ENCODE results near the gene TMEM60.
"Not testable (repeated sequence)": the region's sequence is repeated elsewhere in the genome, so short reads cannot be mapped to it uniquely, and the experiment has no call there.

TMEM60 gene

GRCh38 chr7:77798394-77799077 is at the start of gene TMEM60, which contains the start of gene PHTF2:
TSS of gene TMEM60 (minus strand) at chr7:77798434. CDS start at chr7:77794373, 4,061 bp downstream.
TSS of gene PHTF2 (plus strand) at chr7:77798773.
- peak within 1 kb of the TSS; percentile 89 for H3K4me3 Mint-ChIP-seq
- peaks cover 76% of the 10 kb centered on the region for H3K4me1 Mint-ChIP-seq (ENCODE audit: low read depth)
- H3K9me3 Mint-ChIP-seq, result no peaks in the 10 kb centered on the region
- peaks cover 23% of the 10 kb centered on the region for H3K36me3 Mint-ChIP-seq (ENCODE audit: low read depth)
- no peaks in the 10 kb centered on the region for H3K27me3 Mint-ChIP-seq
- peak within 1 kb of the TSS; percentile 92 for H3K27ac Mint-ChIP-seq

GRCh38 chr7:77846317-77847092 is 48.3 kb upstream of the TMEM60 start:
- H3K27me3 Mint-ChIP-seq, result no peaks in the 10 kb centered on the region
- peaks cover 13% of the 10 kb centered on the region for H3K4me1 Mint-ChIP-seq (ENCODE audit: low read depth)
- no peak overlapping the region for H3K4me3 Mint-ChIP-seq
- H3K9me3 Mint-ChIP-seq, result no peaks in the 10 kb centered on the region
- H3K27ac Mint-ChIP-seq, result no peak overlapping the region
- peaks cover 36% of the 10 kb centered on the region for H3K36me3 Mint-ChIP-seq (ENCODE audit: low read depth)

GRCh38 chr7:77843194-77843593 is 45.0 kb upstream of the TMEM60 start:
- H3K36me3 Mint-ChIP-seq (ENCODE audit: low read depth), result peaks cover 18% of the 10 kb centered on the region
- no peaks in the 10 kb centered on the region for H3K27me3 Mint-ChIP-seq
- H3K9me3 Mint-ChIP-seq, result no peaks in the 10 kb centered on the region
- H3K4me1 Mint-ChIP-seq (ENCODE audit: low read depth), result peaks cover 7% of the 10 kb centered on the region
- no peak overlapping the region for H3K27ac Mint-ChIP-seq
- no peak overlapping the region for H3K4me3 Mint-ChIP-seq

GRCh38 chr7:77839919-77840318 is 41.7 kb upstream of the TMEM60 start:
- peaks cover 18% of the 10 kb centered on the region for H3K4me1 Mint-ChIP-seq (ENCODE audit: low read depth)

GRCh38 chr7:77838929-77839491 is 40.8 kb upstream of the TMEM60 start:
- peaks cover 16% of the 10 kb centered on the region for H3K36me3 Mint-ChIP-seq (ENCODE audit: low read depth)
- no peak overlapping the region for H3K27ac Mint-ChIP-seq
- no peaks in the 10 kb centered on the region for H3K9me3 Mint-ChIP-seq
- peaks cover 27% of the 10 kb centered on the region for H3K4me1 Mint-ChIP-seq (ENCODE audit: low read depth)
- H3K27me3 Mint-ChIP-seq, result no peaks in the 10 kb centered on the region
- no peak overlapping the region for H3K4me3 Mint-ChIP-seq

More at GRCh38 chr7:77839919-77840318, 41.7 kb upstream of the TMEM60 start:
- no peaks in the 10 kb centered on the region for H3K9me3 Mint-ChIP-seq
- H3K4me3 Mint-ChIP-seq, result no peak overlapping the region
- no peak overlapping the region for H3K27ac Mint-ChIP-seq
- H3K36me3 Mint-ChIP-seq (ENCODE audit: low read depth), result peaks cover 16% of the 10 kb centered on the region
- no peaks in the 10 kb centered on the region for H3K27me3 Mint-ChIP-seq

GRCh38 chr7:77837966-77838365 is 39.7 kb upstream of the TMEM60 start:
- Mint-ChIP-seq H3K36me3 (ENCODE audit: low read depth) (peaks cover 16% of the 10 kb centered on the region), H3K4me3 (no peak overlapping the region), H3K27me3 (no peaks in the 10 kb centered on the region), H3K4me1 (ENCODE audit: low read depth) (peaks cover 36% of the 10 kb centered on the region), H3K27ac (no peak overlapping the region), H3K9me3 (no peaks in the 10 kb centered on the region)

- H3K4me1 Mint-ChIP-seq (ENCODE audit: low read depth), result peaks cover 38% of the 10 kb centered on the region
- H3K9me3 Mint-ChIP-seq, result no peaks in the 10 kb centered on the region
- H3K27me3 Mint-ChIP-seq, result no peaks in the 10 kb centered on the region
Measured at GRCh38 chr7:77837275-77837674, 39.0 kb upstream of the TMEM60 start.

GRCh38 chr7:77836425-77836824 is 38.2 kb upstream of the TMEM60 start:
- not testable (repeated sequence) for H3K27ac Mint-ChIP-seq, H3K4me3 Mint-ChIP-seq, H3K9me3 Mint-ChIP-seq, H3K27me3 Mint-ChIP-seq
- Mint-ChIP-seq H3K4me1 (ENCODE audit: low read depth) (peaks cover 46% of the 10 kb centered on the region), H3K36me3 (ENCODE audit: low read depth) (peaks cover 11% of the 10 kb centered on the region)

More at GRCh38 chr7:77837275-77837674, 39.0 kb upstream of the TMEM60 start:
- H3K27ac Mint-ChIP-seq, result no peak overlapping the region
- H3K4me3 Mint-ChIP-seq, result no peak overlapping the region
- peaks cover 16% of the 10 kb centered on the region for H3K36me3 Mint-ChIP-seq (ENCODE audit: low read depth)

- Mint-ChIP-seq H3K27ac (no peak overlapping the region), H3K4me3 (no peak overlapping the region), H3K36me3 (ENCODE audit: low read depth) (peaks cover 8% of the 10 kb centered on the region), H3K27me3 (no peaks in the 10 kb centered on the region), H3K9me3 (no peaks in the 10 kb centered on the region), H3K4me1 (ENCODE audit: low read depth) (peaks cover 61% of the 10 kb centered on the region)
Measured at GRCh38 chr7:77833136-77833535, 34.9 kb upstream of the TMEM60 start.

- peaks cover 61% of the 10 kb centered on the region for H3K4me1 Mint-ChIP-seq (ENCODE audit: low read depth)
- no peak overlapping the region for H3K4me3 Mint-ChIP-seq
- H3K27ac Mint-ChIP-seq, result no peak overlapping the region
- H3K36me3 Mint-ChIP-seq (ENCODE audit: low read depth), result peaks cover 8% of the 10 kb centered on the region
- H3K9me3 Mint-ChIP-seq, result no peaks in the 10 kb centered on the region
- no peaks in the 10 kb centered on the region for H3K27me3 Mint-ChIP-seq
Measured at GRCh38 chr7:77831953-77832352, 33.7 kb upstream of the TMEM60 start.

- H3K36me3 Mint-ChIP-seq (ENCODE audit: low read depth), result peaks cover 7% of the 10 kb centered on the region
- no peak overlapping the region for H3K4me3 Mint-ChIP-seq
- no peak overlapping the region for H3K27ac Mint-ChIP-seq
- peaks cover 64% of the 10 kb centered on the region for H3K4me1 Mint-ChIP-seq (ENCODE audit: low read depth)
- H3K27me3 Mint-ChIP-seq, result no peaks in the 10 kb centered on the region
- H3K9me3 Mint-ChIP-seq, result no peaks in the 10 kb centered on the region
Measured at GRCh38 chr7:77831481-77831880, 33.2 kb upstream of the TMEM60 start.

GRCh38 chr7:77830649-77831355 is 32.6 kb upstream of the TMEM60 start:
- H3K4me3 Mint-ChIP-seq, result no peak overlapping the region
- H3K27me3 Mint-ChIP-seq, result no peaks in the 10 kb centered on the region

GRCh38 chr7:77827999-77828398 is 29.8 kb upstream of the TMEM60 start:
- Mint-ChIP-seq H3K4me1 (ENCODE audit: low read depth) (peaks cover 58% of the 10 kb centered on the region), H3K36me3 (ENCODE audit: low read depth) (peaks cover 22% of the 10 kb centered on the region), H3K9me3 (peaks cover 7% of the 10 kb centered on the region), H3K27me3 (no peaks in the 10 kb centered on the region), H3K27ac (no peak overlapping the region), H3K4me3 (no peak overlapping the region)

More at GRCh38 chr7:77830649-77831355, 32.6 kb upstream of the TMEM60 start:
- Mint-ChIP-seq H3K4me1 (ENCODE audit: low read depth) (peaks cover 66% of the 10 kb centered on the region), H3K27ac (no peak overlapping the region), H3K36me3 (ENCODE audit: low read depth) (peaks cover 4% of the 10 kb centered on the region), H3K9me3 (peaks cover 2% of the 10 kb centered on the region)

GRCh38 chr7:77826300-77826699 is 28.1 kb upstream of the TMEM60 start:
- no peaks in the 10 kb centered on the region for H3K27me3 Mint-ChIP-seq
- peaks cover 47% of the 10 kb centered on the region for H3K4me1 Mint-ChIP-seq (ENCODE audit: low read depth)
- peaks cover 29% of the 10 kb centered on the region for H3K36me3 Mint-ChIP-seq (ENCODE audit: low read depth)
- no peak overlapping the region for H3K27ac Mint-ChIP-seq
- H3K4me3 Mint-ChIP-seq, result no peak overlapping the region
- peaks cover 7% of the 10 kb centered on the region for H3K9me3 Mint-ChIP-seq
